ENCODE measurements around the gene PPP2R5D.

Gene PPP2R5D

DNA sequence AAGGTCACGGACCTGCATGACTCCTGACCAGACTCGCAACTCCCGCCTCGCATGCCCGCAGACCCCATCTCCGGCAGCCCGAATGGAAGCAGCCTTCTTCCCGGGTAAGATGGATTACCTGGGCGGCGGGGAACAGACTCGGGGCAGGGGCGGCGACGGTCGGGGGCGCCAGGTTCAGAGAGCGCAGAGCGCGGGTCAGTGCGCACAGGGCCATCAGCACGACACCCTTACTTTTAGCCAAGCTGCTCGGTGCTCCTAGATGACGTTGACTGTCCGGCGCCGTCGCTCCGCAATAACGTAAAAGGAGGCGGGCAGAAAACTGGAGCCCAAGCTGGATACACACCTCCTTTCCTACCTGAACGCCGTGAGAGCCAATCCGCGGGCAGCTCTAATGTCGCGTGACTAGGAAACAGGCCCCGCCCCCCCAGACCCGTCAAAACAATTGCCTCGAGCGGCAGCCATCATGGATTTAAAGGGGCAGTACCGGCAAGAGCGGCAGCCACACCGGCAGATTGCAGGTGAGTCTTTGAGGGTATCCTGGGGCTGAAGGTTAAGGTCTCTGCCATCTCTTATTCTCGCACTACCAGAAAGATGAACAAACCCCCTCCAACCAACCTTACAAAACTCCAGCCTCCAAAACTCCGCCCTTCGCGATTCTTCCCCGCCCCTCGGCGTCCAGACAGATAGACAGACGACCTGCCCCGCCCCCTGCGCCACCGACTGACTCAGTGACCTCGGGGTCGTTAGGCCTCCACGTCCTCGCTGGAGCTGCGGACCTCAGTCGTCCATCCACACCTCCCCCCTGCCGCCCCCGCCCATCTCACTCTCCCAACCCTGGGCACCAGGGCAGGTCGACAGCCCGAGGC, 75.0 kb downstream of the PPP2R5D start, which contains the start of the genes KLC4 and MRPL2:
KLC4 (plus strand) TSS at position 464 of the 866 bp plus-strand sequence. CDS start 1,705 bp downstream, outside the sequence.
MRPL2 (minus strand) TSS at position 267 of the 866 bp plus-strand sequence; CDS start at position 214, 53 bp downstream.
- DNase-seq (ENCODE audit: low read depth), result peak; percentile 98

DNA sequence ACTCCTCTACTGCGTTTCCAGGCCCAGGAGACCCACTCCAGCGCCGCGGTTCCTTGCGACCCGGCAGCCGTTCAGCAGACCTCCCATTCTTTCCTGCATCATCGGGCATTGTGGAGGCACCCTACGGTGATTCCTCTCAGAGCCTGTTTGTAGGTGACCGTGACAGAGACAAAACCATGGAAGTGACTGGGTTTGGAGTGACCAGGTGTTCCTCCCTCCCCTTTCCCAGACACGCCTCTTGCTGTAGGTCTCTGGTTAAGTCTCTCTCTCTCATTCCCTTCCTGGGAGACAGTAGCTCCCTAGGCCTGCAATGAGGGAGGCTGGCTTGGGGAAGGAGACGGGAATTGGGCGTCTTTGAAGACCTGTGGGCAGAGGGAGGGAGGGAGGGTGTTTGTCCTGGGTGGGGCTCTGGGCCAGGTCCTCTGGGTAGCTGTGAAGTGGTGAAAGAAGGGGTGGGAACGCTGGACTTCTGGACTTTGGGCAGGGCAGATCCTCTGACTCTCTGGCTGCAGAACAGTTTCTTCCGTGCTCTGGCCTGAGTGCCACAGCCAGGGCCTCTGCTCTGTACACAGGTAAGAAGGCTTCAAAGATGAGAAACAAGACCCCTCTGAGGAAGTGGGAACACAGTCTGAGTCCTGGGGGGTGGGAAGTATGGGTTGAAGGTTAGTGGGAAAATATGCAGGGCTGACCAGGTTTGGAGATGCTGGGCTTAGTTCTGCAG, 75.8 kb downstream of the PPP2R5D start:
- DNase-seq (ENCODE audit: low read depth), result no peak

DNA sequence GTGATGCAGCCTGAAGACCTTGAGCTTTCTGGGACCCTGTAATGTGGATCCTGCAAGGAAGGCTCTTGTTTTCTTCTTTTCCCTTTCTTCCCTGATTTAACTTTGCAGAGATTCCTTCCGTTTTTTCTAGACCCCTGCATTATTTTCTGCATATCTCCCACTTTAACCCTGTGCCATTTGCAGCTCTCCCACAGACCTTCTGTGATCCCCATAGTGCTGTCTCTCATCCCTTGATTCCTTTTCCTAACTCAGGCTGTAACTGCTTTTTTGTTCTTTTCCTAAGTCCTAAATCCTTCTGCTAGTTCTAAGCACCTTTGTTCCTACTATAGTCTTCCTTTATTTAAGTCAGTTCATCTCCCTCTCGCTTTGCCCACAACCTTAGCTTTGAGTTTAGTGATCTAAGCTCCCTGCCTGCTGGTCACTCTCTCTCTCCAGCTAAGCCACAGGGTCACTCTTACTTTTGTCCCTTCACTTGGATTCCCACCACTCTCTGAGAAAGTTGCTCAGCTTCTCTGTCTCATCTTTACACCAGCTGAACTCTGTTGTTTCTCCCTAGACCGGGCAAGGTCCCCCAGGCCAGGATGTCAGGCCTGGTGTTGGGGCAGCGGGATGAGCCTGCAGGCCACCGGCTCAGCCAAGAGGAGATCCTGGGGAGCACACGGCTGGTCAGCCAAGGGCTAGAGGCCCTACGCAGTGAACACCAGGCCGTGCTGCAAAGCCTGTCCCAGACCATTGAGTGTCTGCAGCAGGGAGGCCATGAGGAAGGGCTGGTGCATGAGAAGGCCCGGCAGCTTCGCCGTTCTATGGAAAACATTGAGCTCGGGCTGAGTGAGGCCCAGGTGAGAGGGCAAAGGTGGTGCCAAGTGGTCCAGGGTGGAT, 76.6 kb downstream of the PPP2R5D start:
- no peak for DNase-seq (ENCODE audit: low read depth)

DNA sequence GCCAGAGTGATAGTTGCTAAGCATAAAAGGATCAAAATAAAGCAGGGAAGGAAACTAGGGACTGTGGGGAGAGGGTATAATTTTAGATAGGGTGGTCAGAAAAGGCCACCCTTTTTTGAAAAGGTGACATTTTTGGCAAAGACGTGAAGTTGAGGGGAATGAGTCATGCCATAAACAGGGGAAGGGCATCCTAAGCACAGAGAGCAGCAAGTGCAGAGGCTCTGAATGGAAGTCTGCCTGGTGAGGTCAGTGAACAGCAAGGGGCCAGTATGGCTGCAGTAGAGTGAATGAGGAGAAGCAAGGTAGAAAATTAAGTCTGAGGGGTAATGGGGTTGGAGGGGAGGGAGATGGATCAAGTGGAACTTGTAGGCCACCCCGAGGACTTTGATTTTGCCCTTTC, 77.5 kb downstream of the PPP2R5D start:
- DNase-seq (ENCODE audit: low read depth), result no peak

Measured in amniotic epithelial cell (primary cell).